Activated B cell treated with CpG ODN at 0.5 μM for 24 hours (primary cell): ENCODE measurements around the gene ZNF547. TPM values are rescaled to one million over a fixed set of nuclear protein-coding genes. Genes with fewer than 3 reads are reported as not detected.

Source experiments
- ATAC-seq: fragments of 200-7000 bp; cut with Tn5 transposase; one replicate; pipeline ENCODE4 v1.10.0; 2021; ENCODE audit warnings: low read depth, mild to moderate bottlenecking, moderate library complexity
- CTCF ChIA-PET: fragments of 350-600 bp; sonication (Branson Sonifier 250); formaldehyde crosslinking; loops from one replicate; lab custom pipeline; 2021; ENCODE audit warnings: antibody characterized with exemption; lab: Charles Lee
- POLR2A ChIA-PET: fragments of 350-600 bp; sonication (Branson Sonifier 250); formaldehyde crosslinking; loops from one replicate; lab custom pipeline; 2021; ENCODE audit warnings: antibody characterized with exemption; lab: Charles Lee
- DNase-seq: peaks from one replicate; pipeline ENCODE4 v3.0.0; 2022
- H3K27ac Mint-ChIP-seq: one replicate; pipeline ENCODE4 v1.8.0; 2020; ENCODE audit warnings: mixed read lengths
- H3K27me3 Mint-ChIP-seq: one replicate; pipeline ENCODE4 v1.8.0; 2021; ENCODE audit warnings: mixed read lengths
- H3K36me3 Mint-ChIP-seq: one replicate; pipeline ENCODE4 v1.8.0; 2021; ENCODE audit warnings: low read depth, mixed read lengths
- H3K4me1 Mint-ChIP-seq: one replicate; pipeline ENCODE4 v1.8.0; 2021; ENCODE audit warnings: mixed read lengths
- H3K4me3 Mint-ChIP-seq: one replicate; pipeline ENCODE4 v1.8.0; 2020; ENCODE audit warnings: mild to moderate bottlenecking, mixed read lengths
- H3K9me3 Mint-ChIP-seq: one replicate; pipeline ENCODE4 v1.8.0; 2020; ENCODE audit warnings: mixed read lengths
- CTCF ChIP-seq: fragments of 200-600 bp; IDR thresholded peaks from one replicate; pipeline ENCODE4 v1.8.0; 2022; ENCODE audit warnings: antibody characterized with exemption, mild to moderate bottlenecking
- intact Hi-C: fragments of 100-400 bp; cut with micrococcal nuclease; formaldehyde crosslinking; loops from one replicate; pipeline ENCODE4 v1.15.1; 2024
- total RNA-seq: library from RNA; stranded (reverse); gene quantifications from 2 replicates; pipeline ENCODE4 v1.2.3, GENCODE V29; 2022

Gene ZNF547
- total RNA-seq, 1 donor from 2014 or later, result 6.3 TPM

- Mint-ChIP-seq H3K4me3 (peak within 1 kb of the TSS; percentile 95), H3K27me3 (peaks cover 17% of the 10 kb centered on the region)
- intact Hi-C loops, result loop anchor here (1.0 kb wide), 6 partner anchors 31 to 115 kb away; partner anchors contain the start of genes TRAPPC2B, ZNF304, ZNF460 and ZNF547
Observed at GRCh38 chr19:57320180-57321084, 42.9 kb upstream of the ZNF547 start, which contains the start of gene ZNF543. TSS of gene ZNF543 (plus strand) at chr19:57320472. CDS start at chr19:57320854, 382 bp downstream.

GRCh38 chr19:57321116-57321515, 42.2 kb upstream of the ZNF547 start:
- peak overlapping the region; percentile 98 for H3K27ac Mint-ChIP-seq
- CTCF ChIA-PET, result no interaction called here
- peaks cover 41% of the 10 kb centered on the region for H3K36me3 Mint-ChIP-seq
- peaks cover 10% of the 10 kb centered on the region for H3K27me3 Mint-ChIP-seq
- intact Hi-C loops, result no loop called here
- POLR2A ChIA-PET, result interaction anchor here (1.0 to 1.9 kb wide), 4 partner anchors 19 to 81 kb away, joined by 3 to 6 read pairs (median 5); partner anchors contain the start of genes ZNF304 and ZNF805
- H3K4me3 Mint-ChIP-seq, result peak overlapping the region; percentile 95
- H3K9me3 Mint-ChIP-seq, result peaks cover 4% of the 10 kb centered on the region
- no peak for ATAC-seq
- TF ChIP-seq CTCF, result no peak
- peaks cover 31% of the 10 kb centered on the region for H3K4me1 Mint-ChIP-seq
- DNase-seq, result no peak

More at GRCh38 chr19:57320180-57321084, 42.9 kb upstream of the ZNF547 start, which contains the start of gene ZNF543:
- Mint-ChIP-seq H3K9me3 (peaks cover 4% of the 10 kb centered on the region), H3K4me1 (peaks cover 30% of the 10 kb centered on the region), H3K36me3 (peaks cover 34% of the 10 kb centered on the region), H3K27ac (peak within 1 kb of the TSS; percentile 98)
- ATAC-seq (peak; percentile 97), DNase-seq (peak; percentile 90)
- no peak for TF ChIP-seq CTCF
- CTCF ChIA-PET, result no interaction called here
- POLR2A ChIA-PET, result interaction anchor here (0.6 to 1.9 kb wide), 8 partner anchors 19 to 1795 kb away, joined by 3 to 6 read pairs (median 5); partner anchors contain the start of genes TRAPPC2B, ZNF264, ZNF304 and ZNF547

GRCh38 chr19:57321751-57322150, 41.6 kb upstream of the ZNF547 start:
- intact Hi-C loops, result no loop called here
- TF ChIP-seq CTCF, result no peak
- Mint-ChIP-seq H3K27ac (no peak overlapping the region), H3K4me3 (peak overlapping the region; percentile 95), H3K4me1 (peaks cover 35% of the 10 kb centered on the region), H3K9me3 (peaks cover 4% of the 10 kb centered on the region), H3K27me3 (peaks cover 8% of the 10 kb centered on the region), H3K36me3 (peaks cover 47% of the 10 kb centered on the region)
- ChIA-PET POLR2A (interaction anchor here (0.8 to 1.3 kb wide), 3 partner anchors 20 to 81 kb away, joined by 3 to 5 read pairs (median 4); partner anchors contain the start of gene ZNF805), CTCF (no interaction called here)
- no peak for ATAC-seq
- DNase-seq, result no peak

GRCh38 chr19:57324992-57325391, 38.4 kb upstream of the ZNF547 start:
- Mint-ChIP-seq H3K4me1 (peaks cover 31% of the 10 kb centered on the region), H3K4me3 (no peak overlapping the region), H3K27me3 (no peaks in the 10 kb centered on the region), H3K36me3 (peaks cover 78% of the 10 kb centered on the region), H3K9me3 (peaks cover 16% of the 10 kb centered on the region), H3K27ac (no peak overlapping the region)
- CTCF ChIA-PET, result no interaction called here
- TF ChIP-seq CTCF, result no peak
- intact Hi-C loops, result no loop called here
- no peak for DNase-seq
- POLR2A ChIA-PET, result no interaction called here
- ATAC-seq, result no peak

- ATAC-seq, result no peak
- Mint-ChIP-seq H3K36me3 (peaks cover 86% of the 10 kb centered on the region), H3K27ac (no peak overlapping the region), H3K4me1 (peaks cover 7% of the 10 kb centered on the region), H3K9me3 (peaks cover 18% of the 10 kb centered on the region), H3K27me3 (no peaks in the 10 kb centered on the region), H3K4me3 (no peak overlapping the region)
- DNase-seq, result no peak
- POLR2A ChIA-PET, result interaction anchor here (0.6 kb wide), 1 partner anchor 10 kb away, joined by 7 read pairs; no protein-coding TSS in a partner anchor
- intact Hi-C loops, result no loop called here
- CTCF ChIA-PET, result no interaction called here
- TF ChIP-seq CTCF, result no peak
Observed at GRCh38 chr19:57327993-57328392, 35.4 kb upstream of the ZNF547 start.
